HEK293 (cell line): ENCODE results near the gene ZAP70.

Experiments used
- CTCF ChIA-PET: fragments of 350-600 bp; formaldehyde crosslinking; extraction: SDS; loops from one replicate; lab custom pipeline; 2021; ENCODE audit warnings: antibody characterized with exemption; lab: Yijun Ruan, JAX
- POLR2A ChIA-PET: fragments of 300-600 bp; formaldehyde crosslinking; extraction: SDS; loops from one replicate; lab custom pipeline; 2020; ENCODE audit warnings: antibody characterized with exemption, inconsistent platforms; lab: Yijun Ruan, JAX
- H3K27ac ChIP-seq: fragments of 200-500 bp; sonication (Bioruptor generic); 2 replicates; pipeline ENCODE4 v1.5.1; 2014; ENCODE audit warnings: low read depth, low read length, control low read depth, inconsistent platforms; ENCODE audit errors: extremely low read depth
- H3K36me3 ChIP-seq, 2 experiments: fragments of 200-500 bp in 1 of 2; sonication (Bioruptor generic) in 1 of 2; 1 replicate in 1 of 2; 2 replicates in 1 of 2; pipeline ENCODE4 v1.5.1; 2014 to 2017; ENCODE audit warnings: inconsistent platforms in 2 of 2, low read length in 2 of 2; ENCODE audit not compliant: control insufficient read depth in 2 of 2, insufficient read depth in 1 of 2
- H3K4me1 ChIP-seq: fragments of 200-500 bp; sonication (Bioruptor generic); 2 replicates; pipeline ENCODE4 v1.5.1; 2014; ENCODE audit warnings: mild to moderate bottlenecking, low read length, inconsistent platforms; ENCODE audit not compliant: control insufficient read depth, insufficient read depth
- H3K4me3 ChIP-seq: 2 replicates; pipeline ENCODE4 v1.5.1; 2011; ENCODE audit warnings: low read depth, mild to moderate bottlenecking, control low read depth, low read length, moderate library complexity
- H3K9me3 ChIP-seq: fragments of 200-500 bp; sonication (Bioruptor generic); 2 replicates; pipeline ENCODE4 v1.5.1; 2014; ENCODE audit warnings: low read depth, low read length, inconsistent platforms; ENCODE audit not compliant: control insufficient read depth, insufficient read depth
- BCL11A ChIP-seq: fragments of 450-650 bp; formaldehyde crosslinking; IDR thresholded peaks from 2 replicates; pipeline ENCODE4 v1.5.1; 2016; ENCODE audit warnings: low read depth, missing biosample characterization, missing genetic modification characterization
- CTCF ChIP-seq: fragments of 450-650 bp; formaldehyde crosslinking; IDR thresholded peaks from 2 replicates; pipeline ENCODE4 v1.5.1; 2016; ENCODE audit warnings: missing biosample characterization, missing genetic modification characterization
- KLF17 ChIP-seq: fragments of 450-650 bp; formaldehyde crosslinking; IDR thresholded peaks from 2 replicates; pipeline ENCODE4 v1.5.1; 2016; ENCODE audit warnings: missing biosample characterization, missing genetic modification characterization
- SALL2 ChIP-seq: fragments of 450-650 bp; formaldehyde crosslinking; IDR thresholded peaks from 2 replicates; pipeline ENCODE4 v1.5.0; 2017; ENCODE audit warnings: missing biosample characterization, mild to moderate bottlenecking, missing genetic modification characterization, borderline replicate concordance
- ZBTB1 ChIP-seq: fragments of 450-650 bp; formaldehyde crosslinking; IDR thresholded peaks from 2 replicates; pipeline ENCODE4 v1.5.1; 2016; ENCODE audit warnings: missing biosample characterization, missing genetic modification characterization
- ZBTB20 ChIP-seq: fragments of 450-650 bp; formaldehyde crosslinking; IDR thresholded peaks from 2 replicates; pipeline ENCODE4 v1.5.1; 2016; ENCODE audit warnings: missing biosample characterization, missing genetic modification characterization
- ZBTB26 ChIP-seq: fragments of 450-650 bp; formaldehyde crosslinking; optimal IDR thresholded peaks from 2 replicates; pipeline ENCODE3; 2016; ENCODE audit warnings: missing biosample characterization, mild to moderate bottlenecking, missing genetic modification characterization
- ZBTB48 ChIP-seq: fragments of 450-650 bp; formaldehyde crosslinking; IDR thresholded peaks from 2 replicates; pipeline ENCODE4 v1.5.1; 2016; ENCODE audit warnings: missing biosample characterization, missing genetic modification characterization
- ZSCAN23 ChIP-seq: fragments of 450-650 bp; formaldehyde crosslinking; IDR thresholded peaks from 2 replicates; pipeline ENCODE4 v1.5.1; 2016; ENCODE audit warnings: missing biosample characterization, missing genetic modification characterization
- ZSCAN30 ChIP-seq: fragments of 450-650 bp; IDR thresholded peaks from 2 replicates; pipeline ENCODE4 v1.5.1; 2018; ENCODE audit warnings: missing biosample characterization, mild to moderate bottlenecking, missing genetic modification characterization, moderate library complexity
- TF ChIP-seq, protein P1 (sequence below): fragments of 450-650 bp; formaldehyde crosslinking; IDR thresholded peaks from 2 replicates; pipeline ENCODE4 v1.5.1; 2016; ENCODE audit warnings: missing biosample characterization, missing genetic modification characterization
- TF ChIP-seq, protein P2 (sequence below): fragments of 450-650 bp; formaldehyde crosslinking; IDR thresholded peaks from 2 replicates; pipeline ENCODE4 v1.5.1; 2016; ENCODE audit warnings: missing biosample characterization, missing genetic modification characterization

Gene ZAP70

GRCh38 chr2:97688062-97688827 lies 25.1 kb upstream of the ZAP70 start (continued):
- TF ChIP-seq ZBTB1 (tag by site-specific recombination) (no peak), ZBTB48 (tag by site-specific recombination) (no peak), ZSCAN30 (no peak), ZSCAN23 (no peak)

DNA sequence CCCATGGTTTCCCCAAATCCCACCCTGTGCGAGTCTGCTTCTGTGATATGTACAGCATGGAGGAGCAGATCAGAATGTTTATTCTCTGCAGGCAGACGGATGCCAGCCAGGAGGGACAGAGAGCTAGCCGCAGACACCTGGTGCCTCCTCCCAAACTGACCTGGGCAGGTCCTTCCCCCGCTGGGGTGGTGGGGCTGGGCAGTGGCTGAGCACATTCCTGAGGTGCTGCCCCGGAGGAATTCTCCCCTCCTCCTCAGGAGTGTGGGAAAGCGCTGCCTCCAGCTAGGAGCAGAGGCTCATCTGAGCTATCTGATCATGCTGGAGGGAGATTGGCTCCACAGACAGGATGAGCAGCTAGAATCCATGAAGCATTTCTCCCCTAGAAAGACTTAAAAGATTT lies 22.2 kb upstream of the ZAP70 start:
- Histone ChIP-seq H3K36me3 (no peaks in the 10 kb centered on the region), H3K4me3 (no peak overlapping the region), H3K27ac (no peak overlapping the region), H3K9me3 (no peaks in the 10 kb centered on the region), H3K4me1 (no peaks in the 10 kb centered on the region)
- no peak for TF ChIP-seq CTCF (tag by site-specific recombination)
- no peak for TF ChIP-seq KLF17
- TF ChIP-seq SALL2 (tag by site-specific recombination), result no peak
- TF ChIP-seq, protein P1, sequence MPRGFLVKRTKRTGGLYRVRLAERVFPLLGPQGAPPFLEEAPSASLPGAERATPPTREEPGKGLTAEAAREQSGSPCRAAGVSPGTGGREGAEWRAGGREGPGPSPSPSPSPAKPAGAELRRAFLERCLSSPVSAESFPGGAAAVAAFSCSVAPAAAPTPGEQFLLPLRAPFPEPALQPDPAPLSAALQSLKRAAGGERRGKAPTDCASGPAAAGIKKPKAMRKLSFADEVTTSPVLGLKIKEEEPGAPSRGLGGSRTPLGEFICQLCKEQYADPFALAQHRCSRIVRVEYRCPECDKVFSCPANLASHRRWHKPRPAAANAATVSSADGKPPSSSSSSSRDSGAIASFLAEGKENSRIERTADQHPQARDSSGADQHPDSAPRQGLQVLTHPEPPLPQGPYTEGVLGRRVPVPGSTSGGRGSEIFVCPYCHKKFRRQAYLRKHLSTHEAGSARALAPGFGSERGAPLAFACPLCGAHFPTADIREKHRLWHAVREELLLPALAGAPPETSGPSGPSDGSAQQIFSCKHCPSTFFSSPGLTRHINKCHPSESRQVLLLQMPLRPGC (tag by site-specific recombination), result no peak
- no peak for TF ChIP-seq BCL11A (tag by site-specific recombination)
- no peak for TF ChIP-seq ZBTB26
- POLR2A ChIA-PET, result interaction anchor here (1.2 kb wide), 1 partner anchor 45 kb away, joined by 3 read pairs; the partner anchor contains the start of gene COX5B
- CTCF ChIA-PET, result interaction anchor here (2.0 to 2.1 kb wide), 2 partner anchors 9 to 100 kb away, joined by 7 to 9 read pairs; no protein-coding TSS in a partner anchor

GRCh38 chr2:97693476-97693875 lies 19.9 kb upstream of the ZAP70 start:
- Histone ChIP-seq H3K36me3 (no peaks in the 10 kb centered on the region), H3K27ac (no peak overlapping the region), H3K9me3 (no peaks in the 10 kb centered on the region), H3K4me1 (no peaks in the 10 kb centered on the region), H3K4me3 (no peak overlapping the region)
- ChIA-PET CTCF (interaction anchor here (0.6 kb wide), 1 partner anchor 13 kb away, joined by 3 read pairs; no protein-coding TSS in a partner anchor), POLR2A (no interaction called here)
- TF ChIP-seq, protein P2, sequence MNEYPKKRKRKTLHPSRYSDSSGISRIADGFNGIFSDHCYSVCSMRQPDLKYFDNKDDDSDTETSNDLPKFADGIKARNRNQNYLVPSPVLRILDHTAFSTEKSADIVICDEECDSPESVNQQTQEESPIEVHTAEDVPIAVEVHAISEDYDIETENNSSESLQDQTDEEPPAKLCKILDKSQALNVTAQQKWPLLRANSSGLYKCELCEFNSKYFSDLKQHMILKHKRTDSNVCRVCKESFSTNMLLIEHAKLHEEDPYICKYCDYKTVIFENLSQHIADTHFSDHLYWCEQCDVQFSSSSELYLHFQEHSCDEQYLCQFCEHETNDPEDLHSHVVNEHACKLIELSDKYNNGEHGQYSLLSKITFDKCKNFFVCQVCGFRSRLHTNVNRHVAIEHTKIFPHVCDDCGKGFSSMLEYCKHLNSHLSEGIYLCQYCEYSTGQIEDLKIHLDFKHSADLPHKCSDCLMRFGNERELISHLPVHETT (tag by site-specific recombination), result no peak
- no peak for TF ChIP-seq ZBTB20 (tag by site-specific recombination)
